B cell (primary cell): ENCODE measurements around the gene PSMD8. TPM values are rescaled to one million over a fixed set of nuclear protein-coding genes. Genes with fewer than 3 reads are reported as not detected.

Experiments used
- ATAC-seq: fragments of 200-7000 bp; cut with Tn5 transposase; one replicate; pipeline ENCODE4 v1.10.0; 2021; ENCODE audit warnings: low read depth, mild to moderate bottlenecking, moderate number of reproducible peaks, moderate library complexity
- CTCF ChIA-PET: fragments of 350-600 bp; sonication (Branson Sonifier 250); formaldehyde crosslinking; loops from one replicate; lab custom pipeline; 2021; ENCODE audit warnings: antibody characterized with exemption, inconsistent platforms; lab: Charles Lee
- POLR2A ChIA-PET: fragments of 350-600 bp; sonication (Branson Sonifier 250); formaldehyde crosslinking; loops from one replicate; lab custom pipeline; 2021; ENCODE audit warnings: antibody characterized with exemption; lab: Charles Lee
- DNase-seq: peaks from one replicate; pipeline ENCODE4 v3.0.0; 2013
- H2AFZ ChIP-seq: 2 replicates; pipeline ENCODE4 v1.6.1; 2012; ENCODE audit warnings: mild to moderate bottlenecking, low read depth, low read length; ENCODE audit not compliant: insufficient read depth, poor library complexity, severe bottlenecking
- H3K27ac ChIP-seq, 2 donors: 1 replicate in 1 of 2; 2 replicates in 1 of 2; pipeline ENCODE4 v1.5.1; 2012 to 2013; ENCODE audit warnings: low read length in 2 of 2, mild to moderate bottlenecking in 2 of 2, moderate library complexity in 1 of 2
- H3K27me3 ChIP-seq, 4 experiments: fragments of 200-600 bp in 1 of 4; sonication (generic) in 1 of 4; replicated peaks in 1 of 4; 1 replicate in 2 of 4; 2 replicates in 2 of 4; pipeline versions ENCODE4 v1.6.1 to v1.7.0; 2013 to 2016; ENCODE audit warnings: low read length in 3 of 4, mild to moderate bottlenecking in 2 of 4, mixed read lengths in 1 of 4, moderate library complexity in 1 of 4; ENCODE audit not compliant: insufficient read depth in 4 of 4, control insufficient read depth in 3 of 4; ENCODE audit errors: control extremely low read depth in 1 of 4
- H3K36me3 ChIP-seq, 2 experiments: replicated peaks in 1 of 2; 1 replicate in 1 of 2; 2 replicates in 1 of 2; pipeline versions ENCODE4 v1.6.1 to v1.7.1; 2013; ENCODE audit warnings: low read length in 1 of 2; ENCODE audit not compliant: insufficient read depth in 2 of 2, control insufficient read depth in 1 of 2; ENCODE audit errors: control extremely low read depth in 1 of 2, extremely low read depth in 1 of 2
- H3K4me1 ChIP-seq, 2 donors: fragments of 200-600 bp in 1 of 2; sonication (generic) in 1 of 2; 1 replicate in 1 of 2; 2 replicates in 1 of 2; pipeline versions ENCODE4 v1.5.1 to v1.6.1; 2013 to 2017; ENCODE audit warnings: low read length in 2 of 2; ENCODE audit not compliant: control insufficient read depth in 2 of 2, insufficient read depth in 2 of 2
- H3K4me2 ChIP-seq: replicated peaks from 2 replicates; pipeline ENCODE3; 2012; ENCODE audit warnings: mild to moderate bottlenecking, low read depth, low read length; ENCODE audit not compliant: poor library complexity, severe bottlenecking
- H3K4me3 ChIP-seq, 5 experiments: fragments of 200-600 bp in 1 of 5; sonication (generic) in 1 of 5; 1 replicate in 3 of 5; 2 replicates in 2 of 5; pipeline versions ENCODE4 v1.5.1 to v1.7.0; 2011 to 2016; ENCODE audit warnings: low read length in 4 of 5, mild to moderate bottlenecking in 4 of 5, low read depth in 2 of 5, control low read depth in 1 of 5, moderate library complexity in 1 of 5; ENCODE audit not compliant: insufficient read depth in 1 of 5; ENCODE audit errors: control extremely low read depth in 1 of 5, extremely low read depth in 1 of 5
- H3K79me2 ChIP-seq: fragments of 200-600 bp; sonication (generic); one replicate; pipeline ENCODE4 v1.6.0; 2016; ENCODE audit warnings: low read length; ENCODE audit not compliant: control insufficient read depth, insufficient read depth
- H3K9ac ChIP-seq: fragments of 200-600 bp; sonication (generic); 2 replicates; pipeline ENCODE4 v1.6.1; 2017; ENCODE audit warnings: mild to moderate bottlenecking, low read length, moderate library complexity
- H3K9me3 ChIP-seq, 3 donors: one replicate each; pipeline versions ENCODE4 v1.6.1 to v1.7.1; 2013; ENCODE audit warnings: low read length in 2 of 3; ENCODE audit not compliant: control insufficient read depth in 2 of 3, insufficient read depth in 1 of 3; ENCODE audit errors: control extremely low read depth in 1 of 3
- H4K20me1 ChIP-seq: 2 replicates; pipeline ENCODE4 v1.6.0; 2012; ENCODE audit warnings: mild to moderate bottlenecking, low read length; ENCODE audit not compliant: insufficient read depth, control insufficient read depth, poor library complexity, severe bottlenecking
- H3K27ac Mint-ChIP-seq: one replicate; pipeline ENCODE4 v1.8.0; 2021; ENCODE audit warnings: mixed read lengths
- H3K27me3 Mint-ChIP-seq: one replicate; pipeline ENCODE4 v1.8.0; 2021; ENCODE audit warnings: mixed read lengths
- H3K4me1 Mint-ChIP-seq: one replicate; pipeline ENCODE4 v1.8.0; 2021; ENCODE audit warnings: mixed read lengths
- H3K4me3 Mint-ChIP-seq: one replicate; pipeline ENCODE4 v1.8.0; 2021; ENCODE audit warnings: mixed read lengths
- H3K9me3 Mint-ChIP-seq: one replicate; pipeline ENCODE4 v1.8.0; 2022; ENCODE audit warnings: mixed read lengths; ENCODE audit not compliant: insufficient read depth
- EZH2 ChIP-seq: IDR thresholded peaks from 2 replicates; pipeline ENCODE4 v1.6.1; 2012; ENCODE audit warnings: borderline replicate concordance, low read depth, mild to moderate bottlenecking, moderate library complexity, low read length; ENCODE audit not compliant: insufficient read depth, poor library complexity, severe bottlenecking
- WGBS: methylation state at CpG from one replicate; pipeline ENCODE4 v1.1.5; 2013; ENCODE audit warnings: missing lambda C conversion rate; ENCODE audit not compliant: insufficient coverage; 5-methylcytosine and 5-hydroxymethylcytosine counted together
- intact Hi-C: fragments of 100-400 bp; cut with micrococcal nuclease; formaldehyde crosslinking; loops from one replicate; pipeline ENCODE4 v1.10.0; 2022
- polyA plus RNA-seq: library from polyadenylated mRNA; depleted of rRNA; stranded (reverse); fragments of >200 nt; gene quantifications from 2 replicates; pipeline ENCODE4 v1.2.3, GENCODE V29; 2012
- total RNA-seq, 2 donors: library from RNA; stranded (reverse); fragments of 120-200 nt in 1 of 2; gene quantifications; 1 replicate in 1 of 2; 2 replicates in 1 of 2; pipeline versions ENCODE4 v1.2.3 to v1.2.4, GENCODE V29; 2013 to 2022
- TF ChIP-seq, protein P1 (sequence below): fragments of 200-600 bp; IDR thresholded peaks from one replicate; pipeline ENCODE4 v1.8.0; 2022; ENCODE audit warnings: antibody characterized with exemption, mild to moderate bottlenecking

The PSMD8 gene
- total and polyA plus RNA-seq, 2 donors (not counting 1 experiment from before 2014, with no cell fraction given) = 88.1 to 122 TPM

DNA sequence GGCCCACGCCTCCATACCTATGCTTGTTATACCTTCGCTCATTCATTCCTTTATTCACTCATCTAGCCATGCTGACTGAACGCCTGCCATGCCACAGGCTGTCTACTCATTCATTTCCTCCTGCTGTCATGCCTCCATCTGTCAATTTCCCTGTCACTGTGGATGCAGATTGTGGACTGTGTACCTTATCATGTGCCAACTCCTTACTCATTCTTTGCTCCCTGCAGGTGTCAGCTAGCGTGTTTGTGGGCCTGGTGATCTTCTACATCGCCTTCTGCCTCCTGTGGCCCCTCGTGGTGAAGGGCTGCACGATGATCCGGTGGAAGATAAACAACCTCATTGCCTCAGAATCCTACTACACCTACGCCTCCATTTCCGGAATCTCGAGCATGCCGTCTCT, 4.1 kb upstream of the PSMD8 start:
- ChIA-PET POLR2A (no interaction called here), CTCF (no interaction called here)
- 87% methylated on average over 12 of the region's 12 CpGs for WGBS
- TF ChIP-seq, protein P1, sequence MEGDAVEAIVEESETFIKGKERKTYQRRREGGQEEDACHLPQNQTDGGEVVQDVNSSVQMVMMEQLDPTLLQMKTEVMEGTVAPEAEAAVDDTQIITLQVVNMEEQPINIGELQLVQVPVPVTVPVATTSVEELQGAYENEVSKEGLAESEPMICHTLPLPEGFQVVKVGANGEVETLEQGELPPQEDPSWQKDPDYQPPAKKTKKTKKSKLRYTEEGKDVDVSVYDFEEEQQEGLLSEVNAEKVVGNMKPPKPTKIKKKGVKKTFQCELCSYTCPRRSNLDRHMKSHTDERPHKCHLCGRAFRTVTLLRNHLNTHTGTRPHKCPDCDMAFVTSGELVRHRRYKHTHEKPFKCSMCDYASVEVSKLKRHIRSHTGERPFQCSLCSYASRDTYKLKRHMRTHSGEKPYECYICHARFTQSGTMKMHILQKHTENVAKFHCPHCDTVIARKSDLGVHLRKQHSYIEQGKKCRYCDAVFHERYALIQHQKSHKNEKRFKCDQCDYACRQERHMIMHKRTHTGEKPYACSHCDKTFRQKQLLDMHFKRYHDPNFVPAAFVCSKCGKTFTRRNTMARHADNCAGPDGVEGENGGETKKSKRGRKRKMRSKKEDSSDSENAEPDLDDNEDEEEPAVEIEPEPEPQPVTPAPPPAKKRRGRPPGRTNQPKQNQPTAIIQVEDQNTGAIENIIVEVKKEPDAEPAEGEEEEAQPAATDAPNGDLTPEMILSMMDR = no peak
- Histone ChIP-seq H3K9me3 (peaks cover 0 to 2% (median 0%) of the 10 kb centered on the region in 3 donors), H3K27me3 (peaks cover 0 to 28% (median 0%) of the 10 kb centered on the region in 4 experiments), H3K36me3 (no peaks in the 10 kb centered on the region), H2AFZ (no peak overlapping the region), H3K27ac (no peak overlapping the region), H3K4me1 (peaks cover 6 to 11% of the 10 kb centered on the region in 2 donors), H3K79me2 (peaks cover 5% of the 10 kb centered on the region), H3K9ac (no peak overlapping the region), H3K4me2 (no peak overlapping the region), H3K4me3 (no peak overlapping the region), H4K20me1 (peaks cover 4% of the 10 kb centered on the region)
- Mint-ChIP-seq H3K9me3 (no peaks in the 10 kb centered on the region), H3K27ac (no peak overlapping the region), H3K4me1 (peaks cover 12% of the 10 kb centered on the region), H3K27me3 (peaks cover 13% of the 10 kb centered on the region), H3K4me3 (no peak overlapping the region)
- no peak for DNase-seq
- intact Hi-C loops = no loop called here
- no peak for ATAC-seq

DNA sequence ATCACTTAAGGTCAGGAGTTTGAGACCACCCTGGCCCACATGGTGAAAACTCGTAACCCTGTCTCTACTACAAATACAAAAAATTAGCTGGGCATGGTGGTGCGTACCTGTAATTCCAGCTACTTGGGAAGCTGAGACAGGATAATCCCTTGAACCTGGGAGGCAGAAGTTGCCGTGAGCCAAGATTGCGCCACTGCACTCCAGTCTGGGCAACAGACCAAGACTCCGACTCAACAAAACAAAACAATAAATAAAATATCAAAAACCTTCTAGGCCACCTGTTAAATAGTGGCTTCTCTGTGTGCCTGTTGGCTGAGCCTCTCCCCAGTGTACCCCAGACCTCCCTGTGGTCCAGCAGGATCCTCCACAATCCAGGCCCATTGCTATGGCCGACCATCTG, 3.3 kb upstream of the PSMD8 start:
- no peak for DNase-seq
- H2AFZ ChIP-seq = no peak overlapping the region

More for the DNA sequence above, 3.3 kb upstream of the PSMD8 start:
- Histone ChIP-seq H3K9me3 (no peaks in the 10 kb centered on the region), H3K4me1 (peaks cover 14 to 19% of the 10 kb centered on the region in 2 donors), H3K36me3 (no peaks in the 10 kb centered on the region), H3K27ac (no peak overlapping the region), H3K4me2 (no peak overlapping the region), H4K20me1 (peaks cover 12% of the 10 kb centered on the region), H3K79me2 (peaks cover 13% of the 10 kb centered on the region), H3K4me3 (no peak overlapping the region), H3K27me3 (peaks cover 0 to 22% (median 0%) of the 10 kb centered on the region in 4 experiments), H3K9ac (no peak overlapping the region)
- peaks cover 20% of the 10 kb centered on the region for H3K4me1 Mint-ChIP-seq
- 89% methylated on average over 3 of the region's 6 CpGs for WGBS
- no peak overlapping the region for H3K4me3 Mint-ChIP-seq
- no peak for ATAC-seq
- no peaks in the 10 kb centered on the region for H3K9me3 Mint-ChIP-seq
- no peak overlapping the region for H3K27ac Mint-ChIP-seq
- POLR2A ChIA-PET = no interaction called here
- no peak for TF ChIP-seq EZH2
- TF ChIP-seq, protein P1 = no peak
- CTCF ChIA-PET = no interaction called here
- intact Hi-C loops = no loop called here
- H3K27me3 Mint-ChIP-seq = peaks cover 13% of the 10 kb centered on the region
